Heart left ventricle (tissue), 13 donors: ENCODE data around the gene SMIM12.

Experiments
- CTCF ChIP-seq, 12 donors: fragments of 200-600 bp; sonication (generic) in 4 of 12; IDR thresholded peaks; one replicate each; pipeline versions ENCODE4 v1.5.0 to v1.8.0; 2018 to 2022; ENCODE audit warnings: antibody characterized with exemption in 12 of 12, mild to moderate bottlenecking in 5 of 12
- POLR2A ChIP-seq, 2 donors: fragments of 450-650 bp; IDR thresholded peaks; one replicate each; pipeline ENCODE4 v1.6.1; 2017; ENCODE audit warnings: antibody characterized with exemption in 2 of 2, mild to moderate bottlenecking in 2 of 2, moderate library complexity in 2 of 2
- donor health status: ischemic (EF 13 %, LVEDD 7.1; RV severe dilation, severe dysfunction).
- donor health status: DM: no; HTN: yes; CAD: no.
- donor health status: DM: no; HTN: no; CAD: no.
- donor health status: ischemic (EF 25% LVEDD 6.9; RV normal size, moderate dysfunction).
- donor health status: ischemic (EF 25% LVEDD 5.7; RV mildly dilated, moderate dysfunction).
- donor health status: ischemic (EF 35%, LVEDD 5.7; RV mildly dilated, moderate dysfunction).
- donor health status: nonischemic (EF 11% LVEDD 7.7; RV severe dilation, severe dysfunction).
- donor health status: DM: yes; HTN: yes; CAD: no.
- donor health status: PGD.
- donor health status: ischemic (EF 29% LVEDD 5.4; RV normal size, mild dysfunction).
- donor health status: nonischemic (EF 23%, LVEDD 6.1; RV moderate dilation, normal function).

- TF ChIP-seq POLR2A (IDR thresholded peaks at IDR 0.05) (no peak), CTCF (IDR thresholded peaks at IDR 0.05) (no peak)
Observed at GRCh38 chr1:34843392-34844251, 15.9 kb downstream of the SMIM12 start.
